CD8-positive, alpha-beta memory T cell (primary cell): Measurements from ENCODE around the gene NSMF. TPM values are rescaled to one million over a fixed set of nuclear protein-coding genes. Genes with fewer than 3 reads are reported as not detected.
"Not testable (repeated sequence)": the region's sequence is repeated elsewhere in the genome, so short reads cannot be mapped to it uniquely, and the experiment has no call there.

Experiments used
- CTCF ChIA-PET: fragments of 350-600 bp; sonication (Branson Sonifier 250); formaldehyde crosslinking; loops from one replicate; lab custom pipeline; 2021; ENCODE audit warnings: antibody characterized with exemption; lab: Charles Lee
- POLR2A ChIA-PET: fragments of 350-600 bp; sonication (Branson Sonifier 250); formaldehyde crosslinking; loops from one replicate; lab custom pipeline; 2021; ENCODE audit warnings: antibody characterized with exemption; lab: Charles Lee
- DNase-seq, 5 donors: peaks; one replicate each; pipeline versions ENCODE4 v3.0.0 to v3.0.0-alpha.2; 2020 to 2022; ENCODE audit warnings: mixed read lengths in 1 of 5
- H3K27ac ChIP-seq: one replicate; pipeline ENCODE4 v1.7.0; 2013; ENCODE audit warnings: low read depth, mild to moderate bottlenecking, low read length, moderate library complexity
- H3K27me3 ChIP-seq: 2 replicates; pipeline ENCODE4 v1.7.0; 2013; ENCODE audit warnings: low read length, mild to moderate bottlenecking; ENCODE audit not compliant: insufficient read depth, poor library complexity, severe bottlenecking
- H3K36me3 ChIP-seq: 2 replicates; pipeline ENCODE4 v1.7.0; 2013; ENCODE audit warnings: mild to moderate bottlenecking, low read length, moderate library complexity; ENCODE audit not compliant: insufficient read depth
- H3K4me1 ChIP-seq: 2 replicates; pipeline ENCODE4 v1.7.0; 2013; ENCODE audit warnings: mild to moderate bottlenecking, low read length, moderate library complexity; ENCODE audit not compliant: insufficient read depth
- H3K4me3 ChIP-seq: 2 replicates; pipeline ENCODE4 v1.7.0; 2013; ENCODE audit warnings: mild to moderate bottlenecking, low read length
- H3K9me3 ChIP-seq: 2 replicates; pipeline ENCODE4 v1.7.0; 2013; ENCODE audit warnings: mild to moderate bottlenecking, low read length
- H3K27ac Mint-ChIP-seq, 8 donors: one replicate each; pipeline ENCODE4 v1.8.0; 2020 to 2021; ENCODE audit warnings: mixed read lengths in 8 of 8, mild to moderate bottlenecking in 6 of 8, inconsistent platforms in 3 of 8, moderate library complexity in 3 of 8
- H3K27me3 Mint-ChIP-seq, 2 donors: one replicate each; pipeline ENCODE4 v1.8.0; 2020 to 2021; ENCODE audit warnings: mixed read lengths in 2 of 2, mild to moderate bottlenecking in 1 of 2, moderate library complexity in 1 of 2
- H3K36me3 Mint-ChIP-seq, 3 donors: one replicate each; pipeline ENCODE4 v1.8.0; 2020 to 2021; ENCODE audit warnings: mixed read lengths in 3 of 3, inconsistent platforms in 1 of 3, mild to moderate bottlenecking in 1 of 3
- H3K4me1 Mint-ChIP-seq, 3 donors: one replicate each; pipeline ENCODE4 v1.8.0; 2020 to 2021; ENCODE audit warnings: mixed read lengths in 3 of 3, inconsistent platforms in 1 of 3, mild to moderate bottlenecking in 1 of 3
- H3K4me3 Mint-ChIP-seq, 7 donors: one replicate each; pipeline ENCODE4 v1.8.0; 2020 to 2021; ENCODE audit warnings: mixed read lengths in 7 of 7, mild to moderate bottlenecking in 6 of 7, moderate library complexity in 4 of 7, inconsistent platforms in 2 of 7
- H3K9me3 Mint-ChIP-seq, 5 donors: one replicate each; pipeline ENCODE4 v1.8.0; 2020 to 2022; ENCODE audit warnings: mixed read lengths in 5 of 5, mild to moderate bottlenecking in 3 of 5, moderate library complexity in 2 of 5, inconsistent platforms in 1 of 5
- polyA plus RNA-seq: library from polyadenylated mRNA; unstranded; fragments of 300-500 nt; fragmentation: Illumina TruSeq; gene quantifications from one replicate; pipeline ENCODE4 v1.2.3, GENCODE V29; 2021
- total RNA-seq, 2 experiments: library from RNA; stranded (reverse); gene quantifications; one replicate each; pipeline ENCODE4 v1.2.3, GENCODE V29; 2021

Gene NSMF
- total and polyA plus RNA-seq, 3 experiments from 2014 or later = 15.4 to 42.8 (median 40.9) TPM

DNA sequence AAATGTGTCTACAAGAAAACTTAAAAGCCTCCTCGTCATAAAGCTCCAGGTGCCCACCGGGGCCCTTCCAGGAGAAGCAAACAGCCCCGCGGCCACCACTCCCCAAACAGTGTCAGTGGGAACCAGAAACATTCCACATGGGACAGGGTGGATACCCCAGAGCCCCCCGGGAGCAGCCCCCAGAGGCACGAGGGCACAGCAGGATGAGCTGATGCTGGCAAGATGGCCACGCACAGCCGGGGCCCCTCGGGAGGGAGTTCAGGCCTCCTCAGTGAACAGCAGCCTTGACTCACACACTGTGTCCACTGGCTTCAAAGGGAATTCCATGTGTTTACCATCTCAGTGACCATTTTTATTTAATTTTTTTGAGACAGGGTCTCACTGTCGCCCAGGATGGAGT lies 46.7 kb downstream of the NSMF start:
- Histone ChIP-seq H3K4me1 (peaks cover 9% of the 10 kb centered on the region), H3K27ac (peak overlapping the region; percentile 20), H3K9me3 (no peaks in the 10 kb centered on the region), H3K27me3 (no peaks in the 10 kb centered on the region), H3K4me3 (no peak overlapping the region), H3K36me3 (no peaks in the 10 kb centered on the region)
- no peaks in the 10 kb centered on the region for H3K9me3 Mint-ChIP-seq
- no peaks in the 10 kb centered on the region for H3K27me3 Mint-ChIP-seq
- H3K4me1 Mint-ChIP-seq = peaks cover 4 to 16% (median 6%) of the 10 kb centered on the region in 3 donors
- no peak for DNase-seq
- CTCF ChIA-PET = no interaction called here
- no peak overlapping the region for H3K27ac Mint-ChIP-seq
- H3K4me3 Mint-ChIP-seq = peak overlapping the region in 1 of 7 donors; percentile 75
- peaks cover 0 to 6% (median 2%) of the 10 kb centered on the region in 3 donors for H3K36me3 Mint-ChIP-seq
- POLR2A ChIA-PET = interaction anchor here (0.7 kb wide), 1 partner anchor 172 kb away, joined by 3 read pairs; the partner anchor contains the start of gene TUBB4B

DNA sequence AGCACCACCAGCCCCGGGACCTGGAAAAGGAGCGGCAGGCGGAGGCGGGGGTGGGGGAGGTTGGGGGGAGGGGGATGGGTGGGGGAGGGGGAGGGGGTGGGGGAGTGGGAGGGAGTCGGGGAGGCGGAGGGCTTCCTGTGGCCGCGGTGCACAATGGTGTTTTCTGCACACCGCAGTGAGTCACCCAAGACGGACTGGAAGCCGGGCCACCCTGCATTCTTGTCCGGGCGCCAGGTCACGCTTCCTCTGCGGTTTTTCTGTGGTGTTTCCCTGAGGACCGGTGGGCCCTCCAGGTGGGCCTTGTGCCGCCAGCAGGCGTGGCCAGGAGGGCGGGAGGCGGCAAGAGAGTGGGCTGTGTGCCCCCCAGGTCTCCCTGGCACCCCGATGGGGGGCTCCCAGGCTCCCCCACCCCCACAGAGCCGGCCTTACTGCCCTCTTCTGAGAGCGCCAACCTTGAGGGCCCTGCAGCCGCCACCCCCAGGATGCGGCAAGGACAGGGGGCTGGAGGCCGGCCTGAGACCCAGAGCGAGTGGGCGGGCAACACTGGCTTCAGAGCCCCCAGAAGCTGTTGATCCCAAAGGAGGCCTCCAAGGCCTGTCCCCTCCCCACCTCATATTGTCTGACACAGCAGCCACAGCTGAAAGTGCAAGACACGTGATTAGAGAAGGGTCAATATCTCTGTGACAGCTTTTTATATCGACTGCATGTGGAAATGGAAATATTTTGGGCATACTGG lies 47.3 kb downstream of the NSMF start:
- no peaks in the 10 kb centered on the region for H3K27me3 ChIP-seq
- H3K9me3 ChIP-seq = no peaks in the 10 kb centered on the region
- H3K36me3 ChIP-seq = no peaks in the 10 kb centered on the region
- ChIA-PET CTCF (no interaction called here), POLR2A (interaction anchor here (0.7 kb wide), 1 partner anchor 171 kb away, joined by 3 read pairs; the partner anchor contains the start of gene TUBB4B)
- H3K27me3 Mint-ChIP-seq = no peaks in the 10 kb centered on the region
- no peaks in the 10 kb centered on the region for H3K9me3 Mint-ChIP-seq
- peaks cover 14% of the 10 kb centered on the region for H3K4me1 ChIP-seq
- no peak overlapping the region for H3K4me3 Mint-ChIP-seq
- H3K4me1 Mint-ChIP-seq = peaks cover 4 to 16% (median 6%) of the 10 kb centered on the region in 3 donors
- H3K27ac ChIP-seq = no peak overlapping the region
- no peak overlapping the region for H3K4me3 ChIP-seq
- no peak for DNase-seq
- no peak overlapping the region for H3K27ac Mint-ChIP-seq
- peaks cover 0 to 6% (median 2%) of the 10 kb centered on the region in 3 donors for H3K36me3 Mint-ChIP-seq

DNA sequence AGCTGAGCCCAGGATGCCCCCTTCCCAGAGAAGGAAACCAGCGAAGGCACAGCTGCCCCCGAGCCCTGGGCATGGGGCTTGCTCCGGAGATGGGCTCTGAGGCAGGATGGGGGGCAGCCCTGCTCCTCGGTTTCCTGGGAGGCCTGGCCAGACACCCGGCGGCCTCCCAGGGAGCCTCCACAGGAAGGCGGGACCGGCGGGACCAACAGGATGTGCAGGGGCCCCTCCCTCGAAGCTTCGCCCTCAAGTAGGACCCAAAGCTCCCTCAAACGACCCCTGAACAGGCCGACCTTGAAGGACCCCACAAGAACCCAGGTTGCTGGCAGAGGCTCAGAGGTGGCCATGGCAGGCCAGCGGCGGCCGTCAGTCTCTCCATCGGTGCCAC lies 47.9 kb downstream of the NSMF start:
- no peaks in the 10 kb centered on the region for H3K36me3 ChIP-seq
- no peaks in the 10 kb centered on the region for H3K9me3 ChIP-seq
- POLR2A ChIA-PET = no interaction called here
- Mint-ChIP-seq H3K27me3 (no peaks in the 10 kb centered on the region), H3K4me3 (no peak overlapping the region), H3K9me3 (no peaks in the 10 kb centered on the region), H3K36me3 (peaks cover 0 to 6% (median 2%) of the 10 kb centered on the region in 3 donors), H3K27ac (no peak overlapping the region), H3K4me1 (peaks cover 4 to 19% (median 6%) of the 10 kb centered on the region in 3 donors)
- H3K27me3 ChIP-seq = no peaks in the 10 kb centered on the region
- H3K4me3 ChIP-seq = no peak overlapping the region
- DNase-seq = no peak
- CTCF ChIA-PET = no interaction called here
- H3K27ac ChIP-seq = no peak overlapping the region
- H3K4me1 ChIP-seq = peaks cover 15% of the 10 kb centered on the region

DNA sequence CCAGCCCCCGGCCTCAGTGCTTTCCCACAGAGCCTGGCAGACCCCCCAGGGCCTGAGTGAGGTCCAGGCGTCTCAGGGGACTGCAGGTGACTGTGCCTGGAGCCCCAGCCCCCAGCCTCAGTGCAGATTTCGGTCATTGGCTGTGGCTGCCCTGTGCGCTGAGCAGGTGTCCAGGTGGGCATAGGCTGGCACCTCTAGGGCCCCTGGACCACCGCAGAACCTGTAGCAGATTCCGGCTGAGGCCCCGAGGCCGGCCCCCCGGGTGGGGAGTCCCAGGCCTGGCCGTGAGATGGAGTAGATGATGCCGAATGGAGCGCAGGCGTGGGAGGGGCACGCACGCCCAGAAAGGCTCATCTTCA lies 48.3 kb downstream of the NSMF start:
- POLR2A ChIA-PET = no interaction called here
- H3K4me3 Mint-ChIP-seq = no peak overlapping the region
- no peaks in the 10 kb centered on the region for H3K9me3 ChIP-seq
- peaks cover 4 to 19% (median 8%) of the 10 kb centered on the region in 3 donors for H3K4me1 Mint-ChIP-seq
- no peaks in the 10 kb centered on the region for H3K36me3 ChIP-seq
- no peak overlapping the region for H3K27ac ChIP-seq
- H3K4me3 ChIP-seq = no peak overlapping the region
- H3K36me3 Mint-ChIP-seq = peaks cover 0 to 6% (median 2%) of the 10 kb centered on the region in 3 donors
- no peak overlapping the region for H3K27ac Mint-ChIP-seq
- DNase-seq = no peak
- peaks cover 0 to 2% of the 10 kb centered on the region in 2 donors for H3K27me3 Mint-ChIP-seq
- CTCF ChIA-PET = interaction anchor here (2.5 kb wide), 1 partner anchor 12 kb away, joined by 6 read pairs; the partner anchor contains the start of gene EXD3
- H3K4me1 ChIP-seq = peaks cover 15% of the 10 kb centered on the region
- no peaks in the 10 kb centered on the region for H3K27me3 ChIP-seq
- H3K9me3 Mint-ChIP-seq = no peaks in the 10 kb centered on the region

DNA sequence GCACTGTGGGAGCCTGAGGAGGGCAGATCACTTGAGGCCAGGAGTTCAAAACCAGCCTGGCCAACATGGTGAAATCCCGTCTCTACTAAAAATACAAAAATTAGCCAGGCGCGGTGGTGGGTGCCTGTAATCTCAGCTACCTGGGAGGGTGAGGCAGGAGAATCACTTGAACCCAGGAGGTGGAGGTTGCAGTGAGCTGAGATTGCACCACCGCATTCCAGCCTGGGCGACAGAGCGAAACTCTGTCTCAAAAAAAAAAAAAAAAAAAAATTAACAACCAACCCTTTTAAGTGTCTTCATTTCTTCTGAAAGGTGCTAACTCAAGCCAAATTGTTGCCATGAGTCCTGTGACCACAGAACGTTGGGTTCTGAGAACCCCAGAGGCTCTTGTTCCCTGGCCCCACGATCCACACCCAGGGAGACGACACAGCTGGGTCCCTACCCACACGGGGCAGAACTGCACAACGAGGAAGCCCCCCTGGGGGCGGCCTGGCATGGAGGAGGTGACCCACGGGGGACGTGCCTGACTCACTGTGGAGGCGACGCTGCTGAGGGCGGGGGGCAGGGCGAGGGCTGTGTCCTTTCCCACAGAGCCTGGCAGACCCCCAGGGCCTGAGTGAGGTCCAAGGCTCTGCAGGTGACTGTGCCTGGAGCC lies 48.8 kb downstream of the NSMF start:
- CTCF ChIA-PET = interaction anchor here (2.5 kb wide), 1 partner anchor 12 kb away, joined by 6 read pairs; the partner anchor contains the start of gene EXD3
- H3K36me3 ChIP-seq, H3K9me3 Mint-ChIP-seq, DNase-seq, H3K4me3 ChIP-seq, H3K36me3 Mint-ChIP-seq, H3K27me3 Mint-ChIP-seq, H3K27ac ChIP-seq, H3K9me3 ChIP-seq, H3K4me3 Mint-ChIP-seq, H3K27me3 ChIP-seq, POLR2A ChIA-PET: not testable (repeated sequence)
- H3K4me1 ChIP-seq = peaks cover 15% of the 10 kb centered on the region
- Mint-ChIP-seq H3K27ac (peak overlapping the region in 1 of 8 donors; percentile 37), H3K4me1 (peaks cover 4 to 19% (median 8%) of the 10 kb centered on the region in 3 donors)

DNA sequence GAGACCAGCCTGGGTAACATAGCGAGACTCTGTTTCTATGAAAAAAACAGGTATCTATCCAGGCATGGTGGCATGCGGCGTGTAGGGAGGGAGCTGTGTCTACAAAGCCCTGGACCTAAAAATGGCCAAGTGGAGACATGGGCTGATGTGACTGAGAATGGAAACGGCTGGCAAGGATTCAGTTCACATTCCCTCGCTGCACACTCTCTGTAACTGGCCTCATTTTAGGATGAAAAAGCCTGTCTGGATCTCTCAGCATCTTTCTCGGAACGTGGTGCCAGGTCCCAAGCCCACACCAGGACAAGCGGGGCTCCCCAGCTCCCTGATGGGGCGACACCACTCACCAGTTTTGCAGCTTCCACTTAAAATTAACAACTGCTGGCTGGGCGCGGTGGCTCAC lies 49.6 kb downstream of the NSMF start:
- Mint-ChIP-seq H3K4me1 (peaks cover 4 to 17% (median 6%) of the 10 kb centered on the region in 3 donors), H3K9me3 (no peaks in the 10 kb centered on the region), H3K4me3 (peak overlapping the region in 1 of 7 donors; percentile 20), H3K27me3 (peaks cover 0 to 2% of the 10 kb centered on the region in 2 donors), H3K27ac (peak overlapping the region in 1 of 8 donors; percentile 51), H3K36me3 (peaks cover 0 to 6% (median under 1%) of the 10 kb centered on the region in 3 donors)
- Histone ChIP-seq H3K9me3 (no peaks in the 10 kb centered on the region), H3K4me1 (peaks cover 15% of the 10 kb centered on the region), H3K36me3 (no peaks in the 10 kb centered on the region), H3K27me3 (no peaks in the 10 kb centered on the region), H3K4me3 (no peak overlapping the region), H3K27ac (no peak overlapping the region)
- ChIA-PET POLR2A (no interaction called here), CTCF (interaction anchor here (1.5 to 2.5 kb wide), 2 partner anchors 9 to 13 kb away, joined by 3 to 6 read pairs; partner anchors contain the start of gene EXD3)
- no peak for DNase-seq

DNA sequence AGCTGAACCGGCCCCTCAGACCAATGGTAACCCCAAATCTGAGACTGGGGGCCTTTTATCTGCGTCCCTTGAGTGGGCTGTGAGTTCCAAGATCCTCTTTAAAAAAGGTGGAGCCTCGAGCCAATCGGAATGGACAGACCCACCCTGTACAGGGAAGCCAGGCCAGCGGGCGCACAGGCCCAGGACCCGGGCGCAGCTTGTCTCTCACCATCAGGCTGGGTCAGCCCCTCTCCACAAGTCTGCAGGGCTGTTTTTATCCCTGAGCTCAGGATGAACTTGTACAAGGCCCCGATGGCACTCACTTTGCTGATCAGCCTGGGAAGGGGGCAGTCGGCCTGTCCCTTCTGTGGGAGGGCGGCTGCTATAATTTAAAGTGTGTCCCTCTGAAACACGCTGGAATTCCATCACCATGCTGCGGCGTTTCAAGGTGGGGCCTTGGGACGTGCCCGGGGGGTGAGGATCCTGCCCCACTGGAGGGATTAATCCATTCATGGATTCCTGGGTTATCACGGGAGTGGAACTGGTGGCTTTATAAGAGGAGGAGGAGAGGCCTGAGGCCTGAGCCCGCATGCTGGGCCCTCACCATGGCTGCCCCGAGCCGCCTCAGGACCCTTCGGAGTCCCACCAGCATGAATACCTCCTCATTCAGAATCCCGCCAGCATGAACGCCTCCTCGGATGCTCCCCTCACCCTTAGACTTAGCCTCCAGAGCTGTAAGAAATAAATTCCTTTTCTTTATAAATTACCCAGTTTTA lies 50.3 kb downstream of the NSMF start:
- CTCF ChIA-PET = interaction anchor here (1.5 to 2.5 kb wide), 2 partner anchors 9 to 14 kb away, joined by 3 to 6 read pairs; partner anchors contain the start of gene EXD3
- Histone ChIP-seq H3K27me3 (no peaks in the 10 kb centered on the region), H3K4me1 (peaks cover 15% of the 10 kb centered on the region), H3K4me3 (no peak overlapping the region), H3K36me3 (no peaks in the 10 kb centered on the region), H3K9me3 (no peaks in the 10 kb centered on the region), H3K27ac (no peak overlapping the region)
- no peak for DNase-seq
- Mint-ChIP-seq H3K4me1 (peaks cover 4 to 15% (median 5%) of the 10 kb centered on the region in 3 donors), H3K4me3 (no peak overlapping the region), H3K36me3 (peaks cover 0 to 2% (median 0%) of the 10 kb centered on the region in 3 donors), H3K27me3 (peaks cover 0 to 2% of the 10 kb centered on the region in 2 donors), H3K9me3 (no peaks in the 10 kb centered on the region), H3K27ac (no peak overlapping the region)
- POLR2A ChIA-PET = no interaction called here
